Thymus (tissue), 11 donors: ENCODE measurements around the gene MGRN1. TPM values are rescaled to one million over a fixed set of nuclear protein-coding genes. Genes with fewer than 3 reads are reported as not detected.

Source experiments
- DNase-seq, 9 donors: peaks; one replicate each; pipeline ENCODE4 v3.0.0-alpha.2; 2013; ENCODE audit warnings: low spot score in 9 of 9, low read depth in 6 of 9, missing footprints in 1 of 9
- H3K27ac ChIP-seq, 2 donors: one replicate each; pipeline ENCODE4 v1.5.1; 2013; ENCODE audit warnings: control low read depth in 1 of 2, low read depth in 1 of 2, low read length in 1 of 2, mild to moderate bottlenecking in 1 of 2, moderate library complexity in 1 of 2
- H3K27me3 ChIP-seq, 2 donors: one replicate each; pipeline ENCODE4 v1.5.1; 2013; ENCODE audit warnings: low read length in 1 of 2; ENCODE audit not compliant: control insufficient read depth in 2 of 2, insufficient read depth in 1 of 2
- H3K36me3 ChIP-seq, 2 donors: one replicate each; pipeline ENCODE4 v1.5.1; 2013; ENCODE audit warnings: low read length in 1 of 2, mild to moderate bottlenecking in 1 of 2, moderate library complexity in 1 of 2; ENCODE audit not compliant: control insufficient read depth in 2 of 2, insufficient read depth in 2 of 2
- H3K4me1 ChIP-seq, 2 donors: one replicate each; pipeline ENCODE4 v1.5.1; 2013; ENCODE audit warnings: low read length in 2 of 2; ENCODE audit not compliant: control insufficient read depth in 2 of 2, insufficient read depth in 2 of 2
- H3K4me3 ChIP-seq, 2 donors: one replicate each; pipeline ENCODE4 v1.5.1; 2013; ENCODE audit warnings: low read length in 2 of 2, control low read depth in 1 of 2, mild to moderate bottlenecking in 1 of 2
- H3K9me3 ChIP-seq, 2 donors: one replicate each; pipeline ENCODE4 v1.5.1; 2013; ENCODE audit warnings: low read length in 1 of 2, mild to moderate bottlenecking in 1 of 2; ENCODE audit not compliant: control insufficient read depth in 2 of 2, insufficient read depth in 1 of 2
- WGBS: extraction: QIAGEN DNeasy Blood & Tissue Kit; methylation state at CpG from one replicate; pipeline ENCODE4 v1.1.7; 2013; 5-methylcytosine and 5-hydroxymethylcytosine counted together
- polyA plus RNA-seq: library from polyadenylated mRNA; stranded (reverse); fragments of 200-250 nt; gene quantifications from one replicate; pipeline ENCODE4 v1.2.3, GENCODE V29; 2013
- total RNA-seq: library from RNA; stranded (reverse); fragments of 120-200 nt; gene quantifications from one replicate; pipeline ENCODE4 v1.2.4, GENCODE V29; 2013
- donor health status: healthy.

The MGRN1 gene
- total and polyA plus RNA-seq, 2 donors: 8.4 to 16.0 TPM

DNA sequence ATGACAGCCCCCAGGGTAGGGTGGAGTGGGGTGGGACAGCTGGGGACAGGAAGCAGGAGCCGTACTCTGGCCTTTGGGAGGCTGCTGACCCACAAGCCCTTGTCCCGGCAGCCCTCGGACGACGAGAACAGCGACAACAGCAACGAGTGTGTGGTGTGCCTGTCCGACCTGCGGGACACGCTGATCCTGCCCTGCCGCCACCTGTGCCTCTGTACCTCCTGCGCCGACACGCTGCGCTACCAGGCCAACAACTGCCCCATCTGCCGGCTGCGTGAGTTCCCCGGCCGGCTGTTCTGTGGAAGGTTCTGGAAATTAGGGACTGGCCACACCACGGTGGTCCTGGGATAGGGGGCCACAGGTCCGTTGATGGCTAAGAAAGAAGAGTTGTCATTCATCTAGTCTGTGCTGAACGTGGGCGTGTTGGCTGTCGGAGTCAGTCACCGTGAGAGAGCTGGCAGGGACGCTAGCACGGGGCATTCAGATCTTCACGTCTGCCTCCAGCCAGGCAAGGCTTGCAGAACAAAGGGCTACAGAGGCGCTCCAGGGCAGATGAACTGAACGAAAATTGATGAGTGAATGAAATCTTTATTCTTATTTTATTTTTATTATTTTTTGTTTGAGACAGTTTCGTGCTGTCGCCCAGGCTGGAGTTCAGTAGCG, 48.9 kb downstream of the MGRN1 start:
- Histone ChIP-seq H3K27ac (no peak overlapping the region), H3K9me3 (no peaks in the 10 kb centered on the region), H3K4me1 (peaks cover 6 to 19% of the 10 kb centered on the region in 2 donors), H3K27me3 (no peaks in the 10 kb centered on the region), H3K4me3 (no peak overlapping the region), H3K36me3 (peaks cover 41 to 60% of the 10 kb centered on the region in 2 donors)
- no peak for DNase-seq
- 97% methylated on average over 33 of the region's 33 CpGs for WGBS

DNA sequence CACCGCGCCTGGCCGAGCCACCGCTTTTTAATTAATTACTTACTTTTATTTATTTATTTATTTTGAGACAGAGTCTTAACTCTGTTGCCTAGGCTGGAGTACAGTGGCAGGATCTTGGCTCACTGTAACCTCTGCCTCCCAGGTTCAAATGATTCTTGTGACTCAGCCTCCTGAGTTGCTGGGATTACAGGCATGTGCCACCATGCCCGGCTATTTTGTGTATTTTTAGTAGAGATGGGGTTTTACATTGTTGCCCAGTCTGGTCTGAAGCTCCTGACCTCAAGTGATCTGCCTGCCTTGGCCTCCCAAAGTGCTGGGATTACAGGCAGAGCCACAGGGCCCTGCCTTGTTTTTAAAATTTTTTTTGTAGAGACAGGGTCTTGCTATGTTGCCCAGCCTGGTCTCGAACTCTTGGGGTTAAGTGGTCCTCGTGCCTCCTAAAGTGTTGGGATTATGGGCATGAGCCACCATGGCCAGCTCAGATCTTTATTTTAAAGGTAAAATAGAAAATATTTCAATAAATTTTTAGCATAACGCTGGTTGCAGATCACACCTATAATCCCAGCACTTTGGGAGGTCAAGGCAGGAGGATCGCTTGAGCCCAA, 50.4 kb downstream of the MGRN1 start:
- 99% methylated on average over 9 of the region's 9 CpGs for WGBS
- H3K4me3 ChIP-seq: no peak overlapping the region
- H3K9me3 ChIP-seq: no peaks in the 10 kb centered on the region
- H3K27me3 ChIP-seq: no peaks in the 10 kb centered on the region
- H3K27ac ChIP-seq: no peak overlapping the region
- H3K36me3 ChIP-seq: peaks cover 34 to 48% of the 10 kb centered on the region in 2 donors
- DNase-seq: no peak
- peaks cover 6 to 23% of the 10 kb centered on the region in 2 donors for H3K4me1 ChIP-seq

DNA sequence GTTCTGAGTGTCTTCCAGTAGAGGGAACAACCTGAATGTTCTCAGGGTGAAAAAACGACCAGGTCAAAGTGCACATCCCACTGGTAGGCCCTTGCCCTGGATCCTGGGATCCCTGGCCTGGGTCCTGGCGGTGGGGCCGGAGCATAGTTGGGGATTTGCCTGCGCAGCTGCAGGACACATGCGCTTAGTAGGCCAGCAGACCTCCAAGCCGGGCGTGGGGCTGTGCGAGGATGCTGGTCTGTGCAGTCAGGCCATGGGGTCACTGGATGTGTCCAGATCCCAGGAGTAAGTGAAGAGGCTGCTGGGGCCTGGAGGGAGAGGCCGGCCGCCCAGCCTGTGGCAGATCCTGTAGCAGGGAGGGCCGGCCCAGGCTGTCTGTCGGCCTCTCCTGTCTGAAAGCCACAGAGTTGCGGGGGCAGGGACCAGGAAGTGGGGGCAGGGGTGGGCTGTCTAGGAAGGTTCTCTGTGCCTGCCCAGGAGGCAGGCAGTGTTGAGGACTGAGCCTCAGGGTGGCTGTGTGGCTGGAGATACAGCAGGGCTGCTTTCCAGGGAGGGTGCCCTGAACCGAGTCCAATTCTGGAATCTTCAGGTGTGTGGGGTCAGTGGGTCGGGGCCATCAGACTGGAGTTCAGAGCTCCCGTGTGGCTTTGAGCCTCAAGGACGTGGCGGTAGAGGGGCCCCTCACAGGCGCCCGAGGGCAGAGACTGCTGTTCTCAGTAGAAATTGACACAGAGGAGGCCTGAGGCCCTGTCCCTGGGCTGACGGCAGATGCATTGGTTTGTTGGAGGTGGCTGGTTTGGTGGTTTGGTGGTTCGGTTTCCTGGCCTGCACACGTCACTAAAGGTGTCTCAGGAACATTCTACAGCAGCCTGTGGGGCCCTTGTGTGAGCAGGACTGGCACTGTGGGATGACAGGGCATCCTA, 51.5 kb downstream of the MGRN1 start:
- Histone ChIP-seq H3K27me3 (no peaks in the 10 kb centered on the region), H3K27ac (peak overlapping the region; percentile 44 to 77), H3K4me1 (peaks cover 6 to 23% of the 10 kb centered on the region in 2 donors), H3K9me3 (no peaks in the 10 kb centered on the region), H3K36me3 (peaks cover 26 to 42% of the 10 kb centered on the region in 2 donors), H3K4me3 (no peak overlapping the region)
- peak in 2 of 9 donors; percentile 54 to 74 for DNase-seq
- WGBS: 46% methylated on average over 23 of the region's 23 CpGs

DNA sequence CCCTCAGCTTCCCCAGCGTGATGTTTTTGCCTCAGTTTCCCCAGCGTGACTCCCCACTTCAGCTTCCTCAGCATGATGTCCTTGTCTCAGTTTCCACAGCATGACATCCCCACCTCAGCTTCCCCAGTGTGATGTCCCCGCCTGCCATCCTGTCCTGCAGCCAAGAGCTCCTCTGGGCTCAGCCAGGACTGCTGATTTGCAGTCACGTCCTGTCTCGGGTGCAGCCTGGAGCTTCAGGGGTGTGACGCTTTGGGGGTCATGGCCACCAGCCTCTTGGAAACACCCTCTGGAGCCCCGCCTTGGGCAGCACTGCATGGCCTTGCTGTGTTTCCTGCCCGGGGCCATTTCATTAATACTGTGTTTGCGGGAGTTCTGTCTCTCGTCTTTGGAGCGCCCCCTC, 52.2 kb downstream of the MGRN1 start:
- no peaks in the 10 kb centered on the region for H3K27me3 ChIP-seq
- H3K36me3 ChIP-seq: peaks cover 21 to 43% of the 10 kb centered on the region in 2 donors
- peaks cover 6 to 30% of the 10 kb centered on the region in 2 donors for H3K4me1 ChIP-seq
- no peaks in the 10 kb centered on the region for H3K9me3 ChIP-seq
- H3K4me3 ChIP-seq: no peak overlapping the region
- H3K27ac ChIP-seq: peak overlapping the region; percentile 46 to 77
- DNase-seq: no peak
- WGBS: 89% methylated on average over 11 of the region's 11 CpGs

DNA sequence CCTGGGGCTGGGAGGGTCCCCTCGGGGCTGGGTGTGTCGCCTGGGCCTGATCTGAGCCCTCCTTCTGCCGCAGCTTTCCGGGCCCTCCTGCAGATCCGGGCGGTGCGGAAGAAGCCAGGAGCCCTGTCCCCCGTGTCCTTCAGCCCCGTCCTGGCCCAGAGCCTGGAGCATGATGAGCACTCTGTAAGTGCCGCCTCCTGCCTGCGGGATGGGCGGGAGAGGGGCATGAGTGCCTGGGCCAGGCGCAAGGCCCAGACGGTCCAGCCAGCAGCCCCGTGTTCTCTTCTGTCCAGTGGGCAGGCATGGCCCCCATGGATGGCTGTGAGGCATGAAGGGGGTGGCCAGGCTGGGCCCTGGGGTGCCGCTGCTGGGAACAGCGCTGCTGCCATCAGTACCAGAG, 52.8 kb downstream of the MGRN1 start:
- no peak for DNase-seq
- peaks cover 18 to 42% of the 10 kb centered on the region in 2 donors for H3K36me3 ChIP-seq

DNA sequence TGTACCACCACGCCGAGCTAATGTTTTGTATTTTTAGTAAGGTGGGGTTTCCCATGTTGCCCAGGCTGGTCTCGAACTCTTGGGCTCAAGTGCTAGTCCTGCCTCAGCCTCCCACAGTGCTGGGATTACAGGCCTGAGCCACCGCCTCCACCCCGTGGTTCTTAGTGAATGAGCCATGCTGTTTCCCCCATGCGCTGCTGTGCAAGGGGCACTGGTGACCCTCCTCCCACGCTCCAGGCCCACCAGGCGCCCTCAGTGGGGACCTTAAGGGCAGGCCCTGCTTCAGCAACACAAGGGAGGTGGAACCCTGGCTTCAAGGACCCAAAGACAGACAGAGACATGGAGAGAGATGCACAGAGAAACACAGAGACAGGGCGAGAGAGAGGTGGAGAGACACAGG, 53.4 kb downstream of the MGRN1 start:
- Histone ChIP-seq H3K9me3 (no peaks in the 10 kb centered on the region), H3K27me3 (no peaks in the 10 kb centered on the region), H3K4me1 (peaks cover 6 to 41% of the 10 kb centered on the region in 2 donors), H3K36me3 (peaks cover 19 to 47% of the 10 kb centered on the region in 2 donors), H3K4me3 (no peak overlapping the region), H3K27ac (no peak overlapping the region)
- 97% methylated on average over 9 of the region's 9 CpGs for WGBS
- DNase-seq: no peak

More for the DNA sequence above, 52.8 kb downstream of the MGRN1 start:
- Histone ChIP-seq H3K9me3 (no peaks in the 10 kb centered on the region), H3K4me1 (peaks cover 6 to 36% of the 10 kb centered on the region in 2 donors), H3K4me3 (no peak overlapping the region), H3K27me3 (no peaks in the 10 kb centered on the region), H3K27ac (no peak overlapping the region)
- 98% methylated on average over 17 of the region's 17 CpGs for WGBS

DNA sequence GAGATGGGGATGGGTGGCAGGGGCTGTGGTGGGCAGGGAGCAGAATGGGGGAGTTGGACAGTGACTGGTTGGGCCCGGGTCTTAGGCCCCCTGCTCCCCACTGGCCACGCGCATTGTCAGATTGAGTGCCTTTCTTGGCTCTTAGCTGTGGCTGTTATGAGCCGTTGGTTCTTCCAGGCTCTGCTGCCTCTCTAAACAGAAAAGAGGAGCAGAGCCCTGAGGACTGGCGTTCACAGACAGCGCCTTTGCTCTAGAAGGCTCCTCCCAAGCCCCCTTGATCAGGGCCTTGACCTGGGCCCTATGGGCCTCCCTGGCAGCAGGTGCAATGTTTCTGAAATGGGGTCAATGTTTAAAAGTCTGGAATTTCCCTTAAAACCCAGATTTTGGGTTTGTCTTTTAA, 54.0 kb downstream of the MGRN1 start:
- Histone ChIP-seq H3K9me3 (no peaks in the 10 kb centered on the region), H3K27ac (no peak overlapping the region), H3K4me1 (peaks cover 6 to 41% of the 10 kb centered on the region in 2 donors), H3K36me3 (peaks cover 18 to 47% of the 10 kb centered on the region in 2 donors), H3K27me3 (no peaks in the 10 kb centered on the region), H3K4me3 (no peak overlapping the region)
- no peak for DNase-seq
- 95% methylated on average over 6 of the region's 6 CpGs for WGBS

DNA sequence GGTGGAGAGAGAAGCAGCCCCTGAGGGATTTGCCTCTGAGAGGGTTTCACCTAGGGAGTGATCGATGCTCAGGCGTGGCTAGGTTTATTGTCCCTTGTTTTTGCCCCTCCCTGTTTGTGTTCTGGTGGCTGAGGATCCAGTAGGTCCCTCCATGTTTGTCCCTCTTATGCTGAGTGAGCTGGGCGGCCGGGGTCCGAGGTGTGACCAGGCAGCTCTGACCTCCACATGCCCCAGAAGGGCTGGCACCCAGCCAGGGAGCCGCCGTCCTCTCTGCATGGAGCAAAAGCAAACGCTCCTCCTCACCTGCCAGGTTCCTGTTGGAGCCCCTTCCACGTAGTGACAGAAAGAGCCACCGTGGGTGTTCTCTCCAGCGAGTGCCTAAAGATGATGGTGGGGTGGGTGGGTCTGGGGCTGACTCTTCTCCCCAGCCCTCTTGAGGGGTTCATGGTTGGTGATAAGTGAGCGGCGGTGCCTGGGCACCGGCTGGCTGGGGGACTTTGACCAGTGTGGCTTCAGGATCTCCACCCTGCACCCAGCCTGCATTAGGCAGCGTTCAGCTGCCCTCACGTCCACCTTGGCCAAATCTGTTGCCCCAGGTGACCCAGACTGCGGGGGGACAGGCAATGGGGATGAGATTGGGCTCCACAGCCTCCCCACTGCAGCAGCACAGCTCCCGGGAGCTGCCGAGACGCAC, 54.7 kb downstream of the MGRN1 start:
- Histone ChIP-seq H3K27me3 (no peaks in the 10 kb centered on the region), H3K27ac (peak overlapping the region; percentile 11 to 12), H3K4me1 (peaks cover 6 to 41% of the 10 kb centered on the region in 2 donors), H3K9me3 (peaks cover 0 to 4% of the 10 kb centered on the region in 2 donors), H3K36me3 (peaks cover 20 to 51% of the 10 kb centered on the region in 2 donors), H3K4me3 (no peak overlapping the region)
- no peak for DNase-seq
- WGBS: 94% methylated on average over 20 of the region's 20 CpGs
